ENCODE results near the gene CACNA2D1.

DNA sequence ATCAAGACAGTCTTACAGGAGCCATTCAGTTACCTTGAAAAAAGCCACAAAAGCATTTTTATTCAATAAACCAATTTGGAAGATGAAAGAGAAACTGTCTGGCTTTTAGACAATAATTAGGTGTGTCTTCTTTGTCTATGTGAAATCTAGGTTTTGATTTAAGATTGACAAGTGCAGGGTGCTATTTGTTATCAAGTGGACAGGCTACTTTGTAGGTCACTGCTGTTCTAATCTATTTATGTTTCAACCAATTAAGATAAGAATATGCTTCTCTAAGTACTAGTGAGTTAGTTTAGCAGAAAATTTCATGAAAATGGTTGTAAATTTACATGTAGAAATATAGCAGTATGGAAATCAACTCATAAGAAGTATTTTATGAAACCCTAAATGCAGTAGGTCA, 177.5 kb downstream of the CACNA2D1 start:
- TF ChIP-seq, protein P1, sequence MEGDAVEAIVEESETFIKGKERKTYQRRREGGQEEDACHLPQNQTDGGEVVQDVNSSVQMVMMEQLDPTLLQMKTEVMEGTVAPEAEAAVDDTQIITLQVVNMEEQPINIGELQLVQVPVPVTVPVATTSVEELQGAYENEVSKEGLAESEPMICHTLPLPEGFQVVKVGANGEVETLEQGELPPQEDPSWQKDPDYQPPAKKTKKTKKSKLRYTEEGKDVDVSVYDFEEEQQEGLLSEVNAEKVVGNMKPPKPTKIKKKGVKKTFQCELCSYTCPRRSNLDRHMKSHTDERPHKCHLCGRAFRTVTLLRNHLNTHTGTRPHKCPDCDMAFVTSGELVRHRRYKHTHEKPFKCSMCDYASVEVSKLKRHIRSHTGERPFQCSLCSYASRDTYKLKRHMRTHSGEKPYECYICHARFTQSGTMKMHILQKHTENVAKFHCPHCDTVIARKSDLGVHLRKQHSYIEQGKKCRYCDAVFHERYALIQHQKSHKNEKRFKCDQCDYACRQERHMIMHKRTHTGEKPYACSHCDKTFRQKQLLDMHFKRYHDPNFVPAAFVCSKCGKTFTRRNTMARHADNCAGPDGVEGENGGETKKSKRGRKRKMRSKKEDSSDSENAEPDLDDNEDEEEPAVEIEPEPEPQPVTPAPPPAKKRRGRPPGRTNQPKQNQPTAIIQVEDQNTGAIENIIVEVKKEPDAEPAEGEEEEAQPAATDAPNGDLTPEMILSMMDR (IDR thresholded peaks at IDR 0.05): no peak
- no peak for TF ChIP-seq POLR2A (IDR thresholded peaks at IDR 0.05)
